Hepatocyte (in vitro differentiated cells): ENCODE results near the gene DOHH. TPM values are rescaled to one million over a fixed set of nuclear protein-coding genes. Genes with fewer than 3 reads are reported as not detected.

Experiments used
- DNase-seq: peaks from one replicate; pipeline ENCODE4 v3.0.0-alpha.2; 2016; ENCODE audit warnings: low spot score
- H2AFZ ChIP-seq: fragments of 200-600 bp; sonication (generic); 2 replicates; pipeline ENCODE4 v1.6.0; 2016; ENCODE audit warnings: antibody characterized with exemption, mild to moderate bottlenecking
- H3K27ac ChIP-seq: fragments of 200-600 bp; sonication (generic); 2 replicates; pipeline ENCODE4 v1.5.1; 2016; ENCODE audit warnings: mild to moderate bottlenecking
- H3K27me3 ChIP-seq: fragments of 200-600 bp; sonication (generic); 2 replicates; pipeline ENCODE4 v1.6.1; 2016
- H3K36me3 ChIP-seq: fragments of 200-600 bp; sonication (generic); replicated peaks from 2 replicates; pipeline ENCODE4 v1.5.1; 2016; ENCODE audit warnings: low read depth; ENCODE audit not compliant: insufficient read depth
- H3K4me1 ChIP-seq: fragments of 200-600 bp; sonication (generic); 2 replicates; pipeline ENCODE4 v1.5.1; 2016; ENCODE audit warnings: mild to moderate bottlenecking, moderate library complexity; ENCODE audit not compliant: insufficient read depth
- H3K4me2 ChIP-seq: fragments of 200-600 bp; sonication (generic); 2 replicates; pipeline ENCODE4 v1.6.0; 2016
- H3K4me3 ChIP-seq: fragments of 200-600 bp; sonication (generic); 2 replicates; pipeline ENCODE4 v1.5.1; 2016; ENCODE audit warnings: mild to moderate bottlenecking
- H3K79me2 ChIP-seq: fragments of 200-600 bp; sonication (generic); 2 replicates; pipeline ENCODE4 v1.6.0; 2017; ENCODE audit warnings: mild to moderate bottlenecking
- H3K9me2 ChIP-seq: fragments of 200-600 bp; sonication (generic); replicated peaks from 2 replicates; pipeline ENCODE4 v1.6.0; 2017; ENCODE audit warnings: mild to moderate bottlenecking; ENCODE audit not compliant: insufficient read depth
- H3K9me3 ChIP-seq: fragments of 200-600 bp; sonication (generic); 2 replicates; pipeline ENCODE4 v1.5.1; 2016; ENCODE audit warnings: low read depth, mild to moderate bottlenecking
- H4K20me1 ChIP-seq: fragments of 200-600 bp; sonication (generic); 2 replicates; pipeline ENCODE4 v1.6.0; 2016; ENCODE audit warnings: mild to moderate bottlenecking; ENCODE audit not compliant: insufficient read depth, poor library complexity, severe bottlenecking
- CTCF ChIP-seq: fragments of 200-600 bp; sonication (generic); IDR thresholded peaks from 2 replicates; pipeline ENCODE4 v1.5.1; 2016; ENCODE audit warnings: antibody characterized with exemption, mild to moderate bottlenecking; ENCODE audit not compliant: poor library complexity
- EZH2 ChIP-seq: fragments of 200-600 bp; sonication (generic); IDR thresholded peaks from 2 replicates; pipeline ENCODE4 v1.6.1; 2016; ENCODE audit warnings: antibody characterized with exemption, mild to moderate bottlenecking, borderline replicate concordance
- EZH2phosphoT487 ChIP-seq: fragments of 200-600 bp; sonication (generic); IDR thresholded peaks from one replicate; pipeline ENCODE4 v1.6.1; 2018; ENCODE audit warnings: antibody characterized with exemption, mild to moderate bottlenecking, low read depth, moderate library complexity; ENCODE audit not compliant: unreplicated experiment, severe bottlenecking
- WGBS: methylation state at CpG from one replicate; pipeline ENCODE4 v1.1.6; 2016; ENCODE audit warnings: low lambda C conversion rate; ENCODE audit errors: missing lambda C conversion rate; 5-methylcytosine and 5-hydroxymethylcytosine counted together
- polyA plus RNA-seq: library from polyadenylated mRNA; unstranded; fragments of >200 nt; fragmentation: Nextera tagmentation; extraction: Ambion mirVana; gene quantifications from 2 replicates; pipeline ENCODE4 v1.2.1, GENCODE V29; 2016
- total RNA-seq: library from RNA; depleted of rRNA; stranded (reverse); fragments of >200 nt; gene quantifications from 2 replicates; pipeline ENCODE4 v1.2.3, GENCODE V29; 2014

DOHH gene
- total and polyA plus RNA-seq, 2 experiments from 2014 or later: 14.9 to 17.6 TPM

GRCh38 chr19:3457528-3458228 is 42.8 kb downstream of the DOHH start:
- 22% methylated on average over 14 of the region's 22 CpGs for WGBS
- Histone ChIP-seq H3K27ac (peak overlapping the region; percentile 87), H3K9me2 (no peaks in the 10 kb centered on the region), H3K9me3 (no peaks in the 10 kb centered on the region), H4K20me1 (no peaks in the 10 kb centered on the region), H3K79me2 (no peaks in the 10 kb centered on the region), H3K4me2 (peak overlapping the region; percentile 68), H3K36me3 (no peaks in the 10 kb centered on the region), H3K27me3 (peaks cover 4% of the 10 kb centered on the region), H3K4me3 (no peak overlapping the region), H2AFZ (no peak overlapping the region), H3K4me1 (peaks cover 26% of the 10 kb centered on the region)
- no peak for DNase-seq
- no peak for TF ChIP-seq CTCF
- no peak for TF ChIP-seq EZH2
- no peak for TF ChIP-seq EZH2phosphoT487

GRCh38 chr19:3456925-3457527 is 43.4 kb downstream of the DOHH start:
- Histone ChIP-seq H3K79me2 (no peaks in the 10 kb centered on the region), H3K4me1 (peaks cover 26% of the 10 kb centered on the region), H3K4me2 (no peak overlapping the region), H3K4me3 (no peak overlapping the region), H3K36me3 (no peaks in the 10 kb centered on the region), H2AFZ (no peak overlapping the region), H3K9me2 (no peaks in the 10 kb centered on the region), H3K27me3 (no peaks in the 10 kb centered on the region), H4K20me1 (no peaks in the 10 kb centered on the region), H3K9me3 (no peaks in the 10 kb centered on the region), H3K27ac (peak overlapping the region; percentile 87)
- DNase-seq: no peak
- WGBS: 81% methylated on average over 18 of the region's 18 CpGs
- TF ChIP-seq EZH2phosphoT487 (no peak), CTCF (no peak), EZH2 (no peak)

GRCh38 chr19:3455960-3456601 is 44.4 kb downstream of the DOHH start:
- Histone ChIP-seq H3K27ac (no peak overlapping the region), H3K79me2 (no peaks in the 10 kb centered on the region)

More at GRCh38 chr19:3455960-3456601, 44.4 kb downstream of the DOHH start:
- H4K20me1 ChIP-seq: no peaks in the 10 kb centered on the region
- no peak overlapping the region for H3K4me3 ChIP-seq
- H3K9me2 ChIP-seq: no peaks in the 10 kb centered on the region
- H3K4me1 ChIP-seq: peaks cover 31% of the 10 kb centered on the region
- no peaks in the 10 kb centered on the region for H3K27me3 ChIP-seq
- no peak overlapping the region for H2AFZ ChIP-seq
- no peak for DNase-seq
- 78% methylated on average over 31 of the region's 37 CpGs for WGBS
- no peak overlapping the region for H3K4me2 ChIP-seq
- H3K36me3 ChIP-seq: no peaks in the 10 kb centered on the region
- no peak for TF ChIP-seq EZH2phosphoT487
- no peak for TF ChIP-seq EZH2
- no peak for TF ChIP-seq CTCF
- H3K9me3 ChIP-seq: no peaks in the 10 kb centered on the region
